OCI-M1 (cell line): Measurements from ENCODE around the gene KLF13.

ENCODE experiments used
- DNase-seq: peaks from one replicate; lab custom pipeline; 2025; lab: John Stamatoyannopoulos, UW

The KLF13 gene

GRCh38 chr15:31365032-31365654, 38.5 kb downstream of the KLF13 start:
- DNase-seq: no peak

GRCh38 chr15:31365655-31366127, 39.1 kb downstream of the KLF13 start:
- DNase-seq: peak; percentile 92

- DNase-seq: no peak
These were observed 39.6 kb downstream of the KLF13 start for GRCh38 chr15:31366169-31366734.

GRCh38 chr15:31367021-31367729, 40.5 kb downstream of the KLF13 start:
- no peak for DNase-seq

- no peak for DNase-seq
These were observed 41.2 kb downstream of the KLF13 start for GRCh38 chr15:31367730-31368344.

GRCh38 chr15:31369727-31370126, 43.1 kb downstream of the KLF13 start:
- DNase-seq: no peak

GRCh38 chr15:31371520-31372240, 45.0 kb downstream of the KLF13 start:
- no peak for DNase-seq

- DNase-seq: no peak
These were observed 46.0 kb downstream of the KLF13 start for GRCh38 chr15:31372635-31373091.

GRCh38 chr15:31373096-31373865, 46.6 kb downstream of the KLF13 start:
- no peak for DNase-seq

- no peak for DNase-seq
These were observed 47.3 kb downstream of the KLF13 start for GRCh38 chr15:31373970-31374369.

GRCh38 chr15:31374489-31374888, 47.9 kb downstream of the KLF13 start:
- no peak for DNase-seq

GRCh38 chr15:31374986-31375385, 48.4 kb downstream of the KLF13 start:
- no peak for DNase-seq

- DNase-seq: no peak
These were observed 49.1 kb downstream of the KLF13 start for GRCh38 chr15:31375772-31376171.

GRCh38 chr15:31376511-31376910, 49.9 kb downstream of the KLF13 start:
- no peak for DNase-seq

GRCh38 chr15:31377030-31377429, 50.4 kb downstream of the KLF13 start:
- DNase-seq: no peak

GRCh38 chr15:31378363-31378903, 51.8 kb downstream of the KLF13 start:
- no peak for DNase-seq

- DNase-seq: no peak
These were observed 52.4 kb downstream of the KLF13 start for GRCh38 chr15:31379042-31379441.

- no peak for DNase-seq
These were observed 52.9 kb downstream of the KLF13 start for GRCh38 chr15:31379577-31379976.

- no peak for DNase-seq
These were observed 55.4 kb downstream of the KLF13 start for GRCh38 chr15:31381801-31382712.

GRCh38 chr15:31382713-31383045, 56.0 kb downstream of the KLF13 start:
- no peak for DNase-seq
